NCI-H345 treated with DMSO at 0.1 percent for 48 hours (cell line): ENCODE results near the gene MTF2.

Experiments used
- DNase-seq: peaks from one replicate; lab custom pipeline; 2025; ENCODE audit not compliant: unreplicated experiment; lab: John Stamatoyannopoulos, UW

Gene MTF2

GRCh38 chr1:93180723-93181613, 101.9 kb downstream of the MTF2 start, which contains the start of gene CCDC18:
TSS of gene CCDC18 (plus strand) at chr1:93180724. CDS start at chr1:93183362, 2,638 bp downstream.
- DNase-seq, result peak; percentile 48

DNA sequence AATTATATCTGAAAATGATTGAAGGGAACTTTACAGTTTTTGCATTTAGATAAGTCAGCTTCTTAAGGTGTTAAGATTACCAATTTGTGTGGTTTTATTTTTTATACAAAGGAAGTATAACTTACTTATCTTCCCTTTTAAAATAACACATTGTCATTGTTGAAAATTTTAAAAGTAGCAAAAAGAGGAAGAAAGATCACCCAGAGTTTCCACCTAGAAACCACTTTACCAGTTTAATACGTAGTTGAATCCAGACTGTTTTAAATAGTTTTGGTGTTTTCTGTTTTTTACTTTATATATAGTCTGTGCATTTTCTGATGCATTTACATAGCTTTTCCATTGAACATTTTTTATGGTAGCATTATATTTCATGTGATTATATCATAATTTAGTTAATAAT, 107.6 kb downstream of the MTF2 start:
- no peak for DNase-seq
